Esophagus squamous epithelium (tissue), 5 donors: ENCODE results near the gene LYSMD4. TPM values are rescaled to one million over a fixed set of nuclear protein-coding genes. Genes with fewer than 3 reads are reported as not detected.
"Not testable (repeated sequence)": the region's sequence is repeated elsewhere in the genome, so short reads cannot be mapped to it uniquely, and the experiment has no call there.

ENCODE experiments used
- DNase-seq: peaks from one replicate; lab custom pipeline; 2025; lab: John Stamatoyannopoulos, UW
- H3K27ac ChIP-seq, 4 donors: fragments of 200-600 bp; sonication (generic); one replicate each; pipeline ENCODE4 v1.5.1; 2016 to 2019; ENCODE audit warnings: mild to moderate bottlenecking in 1 of 4
- H3K27me3 ChIP-seq, 4 donors: fragments of 200-600 bp; sonication (generic); 1 replicate in 3 of 4; 2 replicates in 1 of 4; pipeline versions ENCODE4 v1.5.1 to v1.6.0; 2017 to 2021; ENCODE audit warnings: antibody characterized with exemption in 1 of 4
- H3K36me3 ChIP-seq, 3 donors: fragments of 200-600 bp; sonication (generic); one replicate each; pipeline ENCODE4 v1.5.1; 2016 to 2019
- H3K4me1 ChIP-seq, 3 donors: fragments of 200-600 bp; sonication (generic); one replicate each; pipeline ENCODE4 v1.5.1; 2017 to 2019
- H3K4me3 ChIP-seq, 4 donors: fragments of 200-600 bp; sonication (generic); 1 replicate in 3 of 4; 2 replicates in 1 of 4; pipeline ENCODE4 v1.5.1; 2016 to 2019; ENCODE audit warnings: mild to moderate bottlenecking in 2 of 4, moderate library complexity in 1 of 4
- H3K9me3 ChIP-seq, 3 donors: fragments of 200-600 bp; sonication (generic); one replicate each; pipeline ENCODE4 v1.5.1; 2016 to 2019
- CTCF ChIP-seq, 6 experiments: fragments of 450-650 bp in 4 of 6; fragments of 200-600 bp in 2 of 6; sonication (generic) in 2 of 6; IDR thresholded peaks; one replicate each; pipeline ENCODE4 v1.5.1; 2016 to 2019; ENCODE audit warnings: antibody characterized with exemption in 6 of 6, mild to moderate bottlenecking in 4 of 6, moderate library complexity in 4 of 6
- POLR2A ChIP-seq, 4 donors: fragments of 450-650 bp; IDR thresholded peaks; one replicate each; pipeline ENCODE4 v1.6.1; 2017; ENCODE audit warnings: antibody characterized with exemption in 4 of 4, mild to moderate bottlenecking in 4 of 4, moderate library complexity in 3 of 4
- WGBS, 2 donors: methylation state at CpG; one replicate each; pipeline ENCODE4 v1.1.5; 2018; 5-methylcytosine and 5-hydroxymethylcytosine counted together
- intact Hi-C: fragments of 100-400 bp; cut with DNase I; formaldehyde crosslinking; loops from one replicate; pipeline ENCODE4 v1.15.0; 2022
- total RNA-seq, 4 donors: library from RNA; depleted of rRNA; stranded (reverse); fragments of >200 nt; gene quantifications; one replicate each; pipeline ENCODE4 v1.1.0, GENCODE V29; 2016
- donor health status: DM: yes; HTN: yes; CAD: no.

Gene LYSMD4
- total RNA-seq, 4 donors from 2014 or later: 9.3 to 18.1 (median 14.1) TPM

GRCh38 chr15:99762288-99762687 is 29.1 kb upstream of the LYSMD4 start:
- DNase-seq: no peak
- no peaks in the 10 kb centered on the region for H3K4me1 ChIP-seq
- intact Hi-C loops: no loop called here
- H3K9me3 ChIP-seq: no peaks in the 10 kb centered on the region
- no peaks in the 10 kb centered on the region for H3K36me3 ChIP-seq
- TF ChIP-seq CTCF (IDR thresholded peaks at IDR 0.05) (no peak), POLR2A (IDR thresholded peaks at IDR 0.05) (no peak)
- 100% methylated on average over 1 of the region's 1 CpG for WGBS, 2 donors
- no peak overlapping the region for H3K4me3 ChIP-seq
- H3K27me3 ChIP-seq: no peaks in the 10 kb centered on the region
- H3K27ac ChIP-seq: no peak overlapping the region

GRCh38 chr15:99755692-99756409 is 22.6 kb upstream of the LYSMD4 start:
- Histone ChIP-seq H3K27ac (no peak overlapping the region), H3K36me3 (no peaks in the 10 kb centered on the region), H3K9me3 (no peaks in the 10 kb centered on the region), H3K4me1 (no peaks in the 10 kb centered on the region), H3K4me3 (no peak overlapping the region), H3K27me3 (no peaks in the 10 kb centered on the region)
- WGBS, 2 donors: 4 to 10% methylated on average over 5 to 7 of the region's 7 CpGs
- DNase-seq: no peak
- TF ChIP-seq CTCF (IDR thresholded peaks at IDR 0.05) (peak; percentile 70 to 81 (median 76)), POLR2A (IDR thresholded peaks at IDR 0.05) (no peak)
- intact Hi-C loops: no loop called here

GRCh38 chr15:99753066-99753465 is 19.8 kb upstream of the LYSMD4 start:
- Histone ChIP-seq H3K4me3 (no peak overlapping the region), H3K36me3 (no peaks in the 10 kb centered on the region), H3K27ac (no peak overlapping the region), H3K9me3 (no peaks in the 10 kb centered on the region), H3K4me1 (peaks cover 0 to 8% (median 0%) of the 10 kb centered on the region in 3 donors), H3K27me3 (no peaks in the 10 kb centered on the region)
- DNase-seq: no peak
- intact Hi-C loops: no loop called here
- 89 to 94% methylated on average over 2 to 4 of the region's 4 CpGs for WGBS, 2 donors
- TF ChIP-seq POLR2A (IDR thresholded peaks at IDR 0.05) (no peak), CTCF (IDR thresholded peaks at IDR 0.05) (no peak)

- Histone ChIP-seq H3K36me3 (no peaks in the 10 kb centered on the region), H3K27me3 (no peaks in the 10 kb centered on the region), H3K27ac (no peak overlapping the region), H3K4me1 (peaks cover 0 to 8% (median 0%) of the 10 kb centered on the region in 3 donors), H3K9me3 (no peaks in the 10 kb centered on the region), H3K4me3 (no peak overlapping the region)
- no peak for DNase-seq
- intact Hi-C loops: no loop called here
- TF ChIP-seq CTCF (IDR thresholded peaks at IDR 0.05): no peak
- no peak for TF ChIP-seq POLR2A (IDR thresholded peaks at IDR 0.05)
- WGBS, 2 donors: 100% methylated on average over 1 of the region's 4 CpGs; no CpG with 5 or more reads in 1 of the 2 donors
Observed at GRCh38 chr15:99752556-99752955, 19.3 kb upstream of the LYSMD4 start.

GRCh38 chr15:99750326-99750725 is 17.1 kb upstream of the LYSMD4 start:
- H3K27ac ChIP-seq, H3K4me3 ChIP-seq, H3K4me1 ChIP-seq, H3K27me3 ChIP-seq, DNase-seq, H3K9me3 ChIP-seq, H3K36me3 ChIP-seq, intact Hi-C loops: not testable (repeated sequence)
- WGBS, 2 donors: 81 to 83% methylated on average over 11 of the region's 11 CpGs
